GM21723 (cell line): ENCODE measurements around the gene SLAMF7.
A peak's percentile ranks its signal among the peaks of the same experiment; 100 is the strongest.
"Not testable (repeated sequence)": the region's sequence is repeated elsewhere in the genome, so short reads cannot be mapped to it uniquely, and the experiment has no call there.

Source experiments
- ATAC-seq: cut with Tn5 transposase; IDR thresholded peaks from one replicate; pipeline ENCODE4 v1.9.1; 2021; ENCODE audit warnings: mild to moderate bottlenecking, moderate library complexity; ENCODE audit not compliant: unreplicated experiment

Gene SLAMF7

GRCh38 chr1:160720356-160721085, 18.5 kb upstream of the SLAMF7 start:
- no peak for ATAC-seq

- ATAC-seq = no peak
Measured at GRCh38 chr1:160721473-160721872, 17.6 kb upstream of the SLAMF7 start.

GRCh38 chr1:160722726-160723125, 16.3 kb upstream of the SLAMF7 start:
- no peak for ATAC-seq

- ATAC-seq = no peak
Measured at GRCh38 chr1:160723332-160723731, 15.7 kb upstream of the SLAMF7 start.

GRCh38 chr1:160724465-160725242, 14.4 kb upstream of the SLAMF7 start:
- no peak for ATAC-seq

- peak; percentile 21 for ATAC-seq
Measured at GRCh38 chr1:160726114-160726497, 12.9 kb upstream of the SLAMF7 start.

- ATAC-seq = peak; percentile 66
Measured at GRCh38 chr1:160726498-160727315, 12.3 kb upstream of the SLAMF7 start.

DNA sequence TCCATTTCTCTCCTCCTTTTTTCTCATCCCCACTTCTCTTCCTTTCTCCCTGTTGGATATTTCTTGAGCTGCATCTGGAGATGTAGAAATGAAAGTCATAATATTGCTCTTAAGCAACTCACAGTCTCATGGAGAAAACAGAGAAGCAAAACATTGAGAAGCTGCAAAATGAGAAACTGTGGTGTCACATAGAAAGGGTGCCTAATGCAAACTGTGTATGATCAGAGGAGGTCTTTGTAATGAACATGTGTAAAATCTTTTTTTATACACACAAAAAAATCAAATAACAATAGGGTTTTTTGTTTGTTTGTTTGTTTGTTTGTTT, 11.8 kb upstream of the SLAMF7 start:
- ATAC-seq = no peak

DNA sequence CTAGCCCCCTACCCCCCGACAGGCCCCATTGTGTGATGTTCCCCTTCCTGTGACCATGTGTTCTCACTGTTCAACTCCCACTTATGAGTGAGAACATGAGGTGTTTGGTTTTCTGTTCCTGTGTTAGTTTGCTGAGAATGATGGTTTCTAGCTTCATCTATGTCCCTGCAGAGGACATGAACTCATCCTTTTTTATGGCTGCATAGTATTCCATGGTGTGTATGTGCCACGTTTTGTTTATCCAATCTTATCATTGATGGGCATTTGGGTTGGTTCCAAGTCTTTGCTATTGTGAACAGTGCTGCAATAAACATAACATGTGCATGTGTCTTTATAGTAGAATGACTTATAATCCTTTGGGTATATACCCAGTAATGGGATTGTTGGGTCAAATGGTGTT, 7.5 kb upstream of the SLAMF7 start:
- ATAC-seq = not testable (repeated sequence)

DNA sequence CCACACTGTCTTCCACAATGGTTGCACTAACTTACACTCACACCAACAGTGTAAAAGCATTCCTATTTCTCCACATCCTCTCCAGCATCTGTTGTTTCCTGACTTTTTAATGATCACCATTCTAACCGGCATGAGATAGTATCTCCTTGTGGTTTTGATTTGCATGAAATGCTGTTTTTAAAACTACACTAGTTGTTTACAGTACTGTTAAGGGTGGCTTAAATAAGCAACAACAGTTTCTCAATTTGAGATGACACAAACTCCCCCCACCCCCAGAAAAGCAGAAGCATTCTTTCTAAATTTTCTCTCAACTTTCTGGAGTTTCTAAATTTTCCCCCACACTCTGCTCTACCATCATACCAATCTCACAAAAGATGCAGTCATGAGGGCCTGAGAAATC, 7.1 kb upstream of the SLAMF7 start:
- ATAC-seq = no peak

DNA sequence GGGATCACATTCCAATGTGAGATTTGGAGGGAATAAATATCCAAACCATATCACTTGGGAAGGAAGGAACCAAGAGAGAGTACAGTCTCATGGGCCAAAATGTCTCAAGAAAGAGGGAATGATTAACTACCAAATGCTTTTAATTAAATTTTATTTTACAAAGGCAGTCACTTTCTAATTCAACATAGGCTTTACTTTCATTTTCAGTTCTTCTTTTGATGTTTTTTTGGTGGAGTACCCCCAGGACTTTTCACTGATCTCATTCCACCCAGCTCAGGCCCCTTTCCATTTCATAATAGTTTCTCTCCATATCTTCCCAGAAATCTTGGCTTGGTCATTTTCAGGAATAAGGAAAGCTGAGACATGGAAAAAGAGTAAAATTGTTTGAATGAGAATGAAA, 5.1 kb upstream of the SLAMF7 start:
- no peak for ATAC-seq

- ATAC-seq = no peak
Measured at GRCh38 chr1:160734301-160734700, 4.7 kb upstream of the SLAMF7 start.

- no peak for ATAC-seq
Measured at GRCh38 chr1:160738271-160738670, 776 bp upstream of the SLAMF7 start.

DNA sequence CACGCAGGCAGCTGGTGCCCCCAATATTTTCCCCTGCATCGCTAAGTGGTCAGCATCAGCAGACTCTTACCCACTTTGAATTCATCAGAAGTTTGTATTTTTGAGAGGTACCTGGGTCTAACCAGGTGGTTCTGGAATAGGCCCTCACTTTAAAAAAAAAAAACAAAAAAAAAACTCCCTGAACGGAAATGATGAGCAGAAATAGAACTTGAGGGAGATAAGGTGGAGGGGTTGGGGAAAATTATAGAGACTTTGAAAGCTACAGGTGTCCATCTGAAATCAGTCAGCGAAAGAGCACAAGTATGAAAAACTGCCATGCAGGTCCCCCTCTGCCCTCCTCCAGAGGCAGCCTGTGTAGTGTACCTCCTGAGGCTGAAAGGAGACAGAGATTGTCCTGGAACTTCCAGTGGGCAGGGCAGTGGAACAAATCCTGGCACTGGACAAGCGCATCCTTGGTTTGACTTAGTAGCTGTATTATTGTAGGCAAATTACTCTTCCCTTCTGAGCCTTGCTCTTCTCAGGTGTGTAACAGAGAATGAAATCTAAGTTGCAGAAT, 1.2 kb downstream of the SLAMF7 start:
- ATAC-seq = no peak

DNA sequence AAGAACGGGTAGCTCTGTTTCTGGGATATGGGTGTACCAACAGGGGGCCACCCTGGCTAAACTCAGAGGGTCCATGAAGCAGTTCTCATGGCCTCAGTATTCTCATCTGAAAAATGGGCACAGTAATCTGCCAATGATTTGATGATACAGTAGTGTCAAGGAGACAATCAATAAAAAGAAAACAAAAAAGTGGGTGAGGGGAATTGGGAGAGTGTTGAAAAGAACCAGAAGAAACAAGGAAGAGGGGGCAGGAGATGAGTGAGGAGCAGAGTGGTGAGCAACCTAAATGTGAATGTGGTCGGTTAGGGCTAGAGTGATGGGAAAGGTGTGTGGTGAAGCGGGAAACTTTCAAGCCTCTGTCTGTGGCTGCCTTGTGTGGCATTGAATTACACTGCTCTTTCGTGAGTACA, 2.0 kb downstream of the SLAMF7 start:
- no peak for ATAC-seq

- ATAC-seq = no peak
Measured at GRCh38 chr1:160741612-160742348, 2.7 kb downstream of the SLAMF7 start.

- no peak for ATAC-seq
Measured at GRCh38 chr1:160742428-160743127, 3.5 kb downstream of the SLAMF7 start.

- no peak for ATAC-seq
Measured at GRCh38 chr1:160743266-160743665, 4.2 kb downstream of the SLAMF7 start.

DNA sequence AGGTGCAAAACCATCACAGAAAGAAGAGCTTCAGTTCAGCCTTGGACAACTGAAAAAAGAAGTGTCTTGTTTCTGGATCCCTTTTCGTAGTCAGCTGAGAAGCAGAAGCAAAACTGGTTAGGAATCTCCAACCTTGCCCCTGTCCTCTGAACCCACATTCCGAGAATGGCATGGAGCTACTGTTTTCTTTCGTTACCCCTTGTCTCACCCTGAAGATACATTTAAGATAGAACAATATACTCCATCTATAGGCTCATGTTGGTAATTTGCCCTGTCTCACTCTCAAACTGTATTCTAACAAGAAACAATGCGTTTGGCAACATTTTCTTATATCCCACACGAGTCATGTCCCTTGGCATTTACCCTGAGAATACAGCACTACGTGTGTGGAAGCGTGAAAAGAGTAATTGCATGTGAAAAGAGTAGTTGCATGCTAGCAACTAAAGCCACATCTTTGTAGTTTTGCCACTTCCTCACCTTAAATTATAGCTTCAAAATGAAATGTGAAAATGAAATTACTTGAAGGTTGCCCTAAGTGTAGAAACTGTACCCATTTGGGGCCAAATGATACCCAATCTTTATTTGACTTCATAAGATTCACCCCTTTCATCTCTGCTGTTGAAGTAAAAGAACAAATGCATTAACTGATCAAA, 5.3 kb downstream of the SLAMF7 start:
- no peak for ATAC-seq
